ENCODE data around the gene FLNB.

The FLNB gene

DNA sequence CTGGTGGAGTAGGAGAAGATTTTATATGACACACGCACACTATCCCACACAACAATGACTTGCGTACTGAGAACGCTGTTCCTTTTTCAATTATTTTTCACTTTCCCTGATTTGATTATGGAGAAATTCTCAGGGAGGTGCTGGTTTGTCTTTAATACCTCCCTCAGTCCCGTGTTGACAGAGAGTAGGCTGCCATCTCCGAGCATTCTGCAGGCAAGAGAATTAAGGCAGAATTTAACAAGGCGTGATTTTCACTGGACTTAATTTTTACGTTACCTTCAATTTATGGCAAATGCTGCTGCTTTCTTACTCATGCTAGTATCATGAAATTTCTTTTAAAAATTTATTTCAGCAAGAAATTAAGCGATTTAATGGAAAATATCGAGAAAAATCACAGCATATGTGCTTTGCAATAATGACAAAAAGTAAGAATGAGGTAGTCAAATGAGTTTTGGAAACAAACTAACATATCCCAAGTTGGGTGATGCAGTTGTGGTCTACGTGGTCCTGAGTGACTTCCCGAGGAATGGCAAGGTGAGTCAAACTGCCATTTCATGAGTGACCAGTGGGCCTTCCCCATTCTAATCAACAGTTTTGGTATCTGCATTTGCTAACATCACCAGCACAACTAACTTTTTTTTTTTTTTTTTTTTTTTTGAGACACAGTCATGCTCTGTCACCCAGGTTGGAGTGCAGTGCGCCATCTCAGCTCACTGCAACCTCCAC is 185.6 kb downstream of the FLNB start:
- no peak for ATAC-seq (ENCODE audit: low read depth)
- DNase-seq (ENCODE audit: low spot score) = no peak
- no peaks in the 10 kb centered on the region for H3K9me3 ChIP-seq (ENCODE audit: severe bottlenecking)

DNA sequence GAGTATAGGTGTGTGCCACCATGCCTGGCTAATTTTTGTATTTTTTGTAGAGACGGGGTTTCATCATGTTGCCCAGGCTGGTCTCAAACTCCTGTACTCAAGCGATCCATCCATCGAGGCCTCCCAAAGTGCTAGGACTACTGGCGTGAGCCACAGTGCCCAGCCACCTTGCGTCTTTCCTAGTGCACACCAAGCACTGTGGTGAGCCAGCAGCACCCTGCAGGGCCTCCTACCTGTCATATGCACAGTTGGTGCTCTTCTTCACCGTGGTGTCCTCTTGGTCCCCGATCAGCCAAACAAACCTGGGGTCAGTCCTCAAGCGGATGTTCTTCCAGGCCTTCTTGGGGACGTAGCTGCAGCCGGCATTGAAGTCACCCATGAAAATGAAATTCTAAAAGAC is 189.4 kb downstream of the FLNB start:
- Histone ChIP-seq H3K4me3 (ENCODE audit: severe bottlenecking) (no peak overlapping the region), H3K36me3 (ENCODE audit: low read depth) (no peaks in the 10 kb centered on the region), H3K27ac (ENCODE audit: poor library complexity, severe bottlenecking) (no peak overlapping the region), H3K9me3 (ENCODE audit: severe bottlenecking) (no peaks in the 10 kb centered on the region), H3K4me1 (ENCODE audit: insufficient read depth, poor library complexity, severe bottlenecking) (peaks cover 4% of the 10 kb centered on the region), H3K27me3 (ENCODE audit: insufficient read depth, poor library complexity, severe bottlenecking) (no peaks in the 10 kb centered on the region)
- no peak for ATAC-seq (ENCODE audit: low read depth)
- TF ChIP-seq, protein P1, sequence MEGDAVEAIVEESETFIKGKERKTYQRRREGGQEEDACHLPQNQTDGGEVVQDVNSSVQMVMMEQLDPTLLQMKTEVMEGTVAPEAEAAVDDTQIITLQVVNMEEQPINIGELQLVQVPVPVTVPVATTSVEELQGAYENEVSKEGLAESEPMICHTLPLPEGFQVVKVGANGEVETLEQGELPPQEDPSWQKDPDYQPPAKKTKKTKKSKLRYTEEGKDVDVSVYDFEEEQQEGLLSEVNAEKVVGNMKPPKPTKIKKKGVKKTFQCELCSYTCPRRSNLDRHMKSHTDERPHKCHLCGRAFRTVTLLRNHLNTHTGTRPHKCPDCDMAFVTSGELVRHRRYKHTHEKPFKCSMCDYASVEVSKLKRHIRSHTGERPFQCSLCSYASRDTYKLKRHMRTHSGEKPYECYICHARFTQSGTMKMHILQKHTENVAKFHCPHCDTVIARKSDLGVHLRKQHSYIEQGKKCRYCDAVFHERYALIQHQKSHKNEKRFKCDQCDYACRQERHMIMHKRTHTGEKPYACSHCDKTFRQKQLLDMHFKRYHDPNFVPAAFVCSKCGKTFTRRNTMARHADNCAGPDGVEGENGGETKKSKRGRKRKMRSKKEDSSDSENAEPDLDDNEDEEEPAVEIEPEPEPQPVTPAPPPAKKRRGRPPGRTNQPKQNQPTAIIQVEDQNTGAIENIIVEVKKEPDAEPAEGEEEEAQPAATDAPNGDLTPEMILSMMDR (IDR thresholded peaks at IDR 0.05; ENCODE audit: poor library complexity, severe bottlenecking) = no peak
- no peak for DNase-seq (ENCODE audit: low spot score)

More for the DNA sequence above, 185.6 kb downstream of the FLNB start:
- TF ChIP-seq, protein P1 (IDR thresholded peaks at IDR 0.05; ENCODE audit: poor library complexity, severe bottlenecking) = no peak
- no peak overlapping the region for H3K4me3 ChIP-seq (ENCODE audit: severe bottlenecking)
- H3K36me3 ChIP-seq (ENCODE audit: low read depth) = no peaks in the 10 kb centered on the region
- peaks cover 4% of the 10 kb centered on the region for H3K4me1 ChIP-seq (ENCODE audit: insufficient read depth, poor library complexity, severe bottlenecking)
- H3K27me3 ChIP-seq (ENCODE audit: insufficient read depth, poor library complexity, severe bottlenecking) = no peaks in the 10 kb centered on the region
- no peak overlapping the region for H3K27ac ChIP-seq (ENCODE audit: poor library complexity, severe bottlenecking)

DNA sequence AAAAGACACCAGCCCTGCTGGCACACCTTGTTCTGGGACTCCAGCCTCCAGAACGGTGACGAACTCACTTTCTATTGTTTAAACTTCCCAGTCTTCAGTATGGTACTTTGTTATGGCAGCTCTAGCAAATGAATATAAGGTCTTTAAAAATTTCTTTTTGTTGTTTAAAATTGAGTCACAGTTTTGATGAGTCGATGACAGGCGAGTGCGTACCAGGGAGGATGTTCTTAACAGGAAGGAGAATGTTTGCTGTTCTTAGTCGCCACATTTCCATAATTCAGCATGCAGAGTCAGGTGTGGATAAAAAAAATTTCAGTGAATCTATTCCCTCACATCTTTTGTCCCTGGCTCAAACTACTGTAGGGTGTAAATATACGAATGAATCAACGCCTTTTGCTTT is 190.1 kb downstream of the FLNB start:
- TF ChIP-seq, protein P1 (IDR thresholded peaks at IDR 0.05; ENCODE audit: poor library complexity, severe bottlenecking) = no peak
- H3K4me1 ChIP-seq (ENCODE audit: insufficient read depth, poor library complexity, severe bottlenecking) = peaks cover 4% of the 10 kb centered on the region
- no peak for ATAC-seq (ENCODE audit: low read depth)

DNA sequence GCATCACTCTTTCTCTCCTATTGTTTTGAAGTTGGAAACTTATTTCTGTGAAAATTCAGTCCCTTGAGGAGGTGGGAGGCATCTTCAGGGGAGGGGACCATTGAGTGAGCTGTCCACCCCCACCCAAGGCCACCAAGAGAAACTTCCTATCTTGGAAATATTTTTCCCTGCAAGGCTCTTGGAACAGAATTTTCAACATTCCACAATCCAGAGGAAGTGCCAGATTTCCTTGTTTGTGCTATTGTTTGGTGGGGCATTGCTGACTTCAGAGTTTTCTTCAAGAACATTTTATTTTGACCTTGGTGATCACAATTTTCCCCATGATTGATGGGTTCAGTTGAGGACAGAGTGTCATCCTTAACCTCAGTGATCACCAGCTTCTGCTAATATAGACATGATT is 190.6 kb downstream of the FLNB start:
- Histone ChIP-seq H3K4me3 (ENCODE audit: severe bottlenecking) (no peak overlapping the region), H3K36me3 (ENCODE audit: low read depth) (no peaks in the 10 kb centered on the region), H3K9me3 (ENCODE audit: severe bottlenecking) (no peaks in the 10 kb centered on the region), H3K27ac (ENCODE audit: poor library complexity, severe bottlenecking) (no peak overlapping the region), H3K4me1 (ENCODE audit: insufficient read depth, poor library complexity, severe bottlenecking) (peaks cover 4% of the 10 kb centered on the region), H3K27me3 (ENCODE audit: insufficient read depth, poor library complexity, severe bottlenecking) (no peaks in the 10 kb centered on the region)
- ATAC-seq (ENCODE audit: low read depth) = no peak
- no peak for DNase-seq (ENCODE audit: low spot score)
- TF ChIP-seq, protein P1 (IDR thresholded peaks at IDR 0.05; ENCODE audit: poor library complexity, severe bottlenecking) = no peak

More for the DNA sequence above, 190.1 kb downstream of the FLNB start:
- no peaks in the 10 kb centered on the region for H3K9me3 ChIP-seq (ENCODE audit: severe bottlenecking)
- DNase-seq (ENCODE audit: low spot score) = no peak
- H3K27ac ChIP-seq (ENCODE audit: poor library complexity, severe bottlenecking) = no peak overlapping the region
- no peaks in the 10 kb centered on the region for H3K27me3 ChIP-seq (ENCODE audit: insufficient read depth, poor library complexity, severe bottlenecking)
- H3K4me3 ChIP-seq (ENCODE audit: severe bottlenecking) = no peak overlapping the region
- H3K36me3 ChIP-seq (ENCODE audit: low read depth) = no peaks in the 10 kb centered on the region

DNA sequence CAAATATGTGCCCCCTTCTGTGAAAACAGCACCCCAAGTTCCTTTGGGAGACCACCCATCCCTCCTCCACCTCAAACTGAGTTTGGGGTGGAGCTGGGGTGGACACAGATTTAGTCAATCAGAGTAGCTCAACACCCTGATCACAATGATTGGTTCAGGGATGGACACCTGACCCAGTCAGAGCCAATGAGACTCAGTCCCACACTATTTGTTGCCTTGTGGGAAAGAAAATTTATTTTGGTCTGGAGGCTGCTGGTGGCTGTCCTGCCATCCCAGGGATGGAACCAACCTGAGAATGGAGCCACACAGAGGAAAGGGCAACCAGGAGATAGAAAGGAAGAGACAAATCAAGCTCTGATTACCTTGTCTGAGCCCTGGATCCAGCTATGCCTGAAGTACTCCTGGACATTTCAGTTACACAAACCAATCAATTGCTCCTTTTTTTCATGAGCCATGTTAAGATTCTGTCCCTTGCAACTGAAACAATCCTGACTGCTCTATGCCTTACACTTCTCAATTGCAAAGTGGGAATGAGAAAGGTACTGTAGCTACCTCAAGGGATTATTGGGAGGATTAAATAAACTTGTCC is 192.0 kb downstream of the FLNB start:
- DNase-seq (ENCODE audit: low spot score) (no peak), ATAC-seq (ENCODE audit: low read depth) (no peak)
- H3K4me1 ChIP-seq (ENCODE audit: insufficient read depth, poor library complexity, severe bottlenecking) = peaks cover 4% of the 10 kb centered on the region
- H3K4me3 ChIP-seq (ENCODE audit: severe bottlenecking) = no peak overlapping the region
- TF ChIP-seq, protein P1 (IDR thresholded peaks at IDR 0.05; ENCODE audit: poor library complexity, severe bottlenecking) = no peak
- no peak overlapping the region for H3K27ac ChIP-seq (ENCODE audit: poor library complexity, severe bottlenecking)
- no peaks in the 10 kb centered on the region for H3K27me3 ChIP-seq (ENCODE audit: insufficient read depth, poor library complexity, severe bottlenecking)
- H3K9me3 ChIP-seq (ENCODE audit: severe bottlenecking) = no peaks in the 10 kb centered on the region
- no peaks in the 10 kb centered on the region for H3K36me3 ChIP-seq (ENCODE audit: low read depth)
